Stimulated activated CD4-positive, alpha-beta T cell treated with anti-CD3 and anti-CD28 coated beads, Interleukin-15, amount 100 ng/mL, for 48 hours (primary cell): ENCODE measurements around the gene KRT17.
"Not testable (repeated sequence)": the region's sequence is repeated elsewhere in the genome, so short reads cannot be mapped to it uniquely, and the experiment has no call there.

Experiments
- DNase-seq, 2 donors: peaks; one replicate each; pipeline ENCODE4 v3.0.0-alpha.2; 2020; ENCODE audit warnings: low read depth in 2 of 2

The KRT17 gene

DNA sequence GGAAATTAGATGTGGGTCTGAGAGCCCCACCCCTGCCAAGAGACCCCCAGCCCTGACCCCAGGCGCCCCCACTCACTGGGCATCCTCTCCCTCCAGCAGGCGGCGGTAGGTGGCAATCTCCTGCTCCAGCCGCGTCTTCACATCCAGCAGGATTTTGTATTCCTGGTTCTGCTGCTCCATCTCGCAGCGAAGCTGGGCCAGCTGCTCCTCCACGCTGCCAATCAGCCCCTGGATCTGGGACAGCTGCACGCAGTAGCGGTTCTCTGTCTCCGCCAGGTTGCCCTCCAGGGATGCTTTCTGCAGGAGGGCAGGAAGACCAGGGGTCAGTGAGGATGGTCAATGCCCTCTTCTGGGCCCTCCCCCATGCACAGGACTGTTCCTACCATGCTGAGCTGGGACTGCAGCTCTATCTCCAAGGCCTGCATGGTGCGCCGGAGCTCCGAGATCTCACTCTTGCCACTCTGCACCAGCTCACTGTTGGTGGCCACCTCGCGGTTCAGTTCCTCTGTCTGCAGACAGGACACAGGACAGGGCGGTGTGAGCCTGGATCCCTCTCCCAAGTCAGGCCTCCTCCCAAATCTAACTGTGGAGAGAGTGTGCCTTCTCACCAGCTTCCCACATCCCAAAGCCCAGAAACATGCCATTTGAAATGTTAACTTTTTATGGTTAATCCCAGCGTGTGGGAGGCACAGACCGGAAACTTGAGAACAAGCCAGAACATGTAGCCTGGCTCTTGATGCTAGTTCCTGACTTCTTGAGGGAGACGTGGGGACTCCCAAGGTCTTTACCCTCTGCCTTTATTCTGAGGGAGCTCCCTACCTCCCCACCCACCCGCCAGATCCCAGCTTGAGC, 3.6 kb downstream of the KRT17 start:
- no peak for DNase-seq

DNA sequence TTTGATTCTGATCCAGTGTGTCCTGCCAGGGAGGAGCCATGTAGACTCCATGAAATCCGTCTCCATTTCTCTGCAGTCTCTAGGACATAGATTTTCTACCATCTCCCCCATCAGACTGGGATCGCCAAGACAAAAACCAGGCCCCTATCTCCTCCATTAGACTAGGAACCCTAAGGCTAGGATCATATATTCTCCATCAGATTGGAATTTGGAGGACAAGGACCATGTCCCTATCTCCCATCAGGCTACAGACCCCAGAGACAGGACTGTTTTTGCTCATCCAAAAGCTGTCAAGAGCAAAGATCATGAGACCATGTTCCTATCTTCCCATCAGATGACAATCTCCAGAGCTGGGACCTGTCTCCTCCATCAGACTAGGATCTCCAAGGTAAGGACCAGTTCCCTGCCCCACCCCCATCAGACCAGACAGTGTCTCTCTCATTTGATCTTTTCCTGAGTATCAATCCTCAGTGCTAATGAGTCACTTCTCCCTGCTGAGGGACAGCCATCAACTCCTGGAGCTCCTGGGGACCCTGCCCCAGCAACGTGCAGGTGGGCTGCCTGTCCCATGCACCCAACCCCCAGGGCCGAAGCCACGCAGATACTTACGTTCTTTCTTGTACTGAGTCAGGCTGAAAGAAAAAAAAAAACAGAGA, 4.3 kb downstream of the KRT17 start:
- DNase-seq, result not testable (repeated sequence)

DNA sequence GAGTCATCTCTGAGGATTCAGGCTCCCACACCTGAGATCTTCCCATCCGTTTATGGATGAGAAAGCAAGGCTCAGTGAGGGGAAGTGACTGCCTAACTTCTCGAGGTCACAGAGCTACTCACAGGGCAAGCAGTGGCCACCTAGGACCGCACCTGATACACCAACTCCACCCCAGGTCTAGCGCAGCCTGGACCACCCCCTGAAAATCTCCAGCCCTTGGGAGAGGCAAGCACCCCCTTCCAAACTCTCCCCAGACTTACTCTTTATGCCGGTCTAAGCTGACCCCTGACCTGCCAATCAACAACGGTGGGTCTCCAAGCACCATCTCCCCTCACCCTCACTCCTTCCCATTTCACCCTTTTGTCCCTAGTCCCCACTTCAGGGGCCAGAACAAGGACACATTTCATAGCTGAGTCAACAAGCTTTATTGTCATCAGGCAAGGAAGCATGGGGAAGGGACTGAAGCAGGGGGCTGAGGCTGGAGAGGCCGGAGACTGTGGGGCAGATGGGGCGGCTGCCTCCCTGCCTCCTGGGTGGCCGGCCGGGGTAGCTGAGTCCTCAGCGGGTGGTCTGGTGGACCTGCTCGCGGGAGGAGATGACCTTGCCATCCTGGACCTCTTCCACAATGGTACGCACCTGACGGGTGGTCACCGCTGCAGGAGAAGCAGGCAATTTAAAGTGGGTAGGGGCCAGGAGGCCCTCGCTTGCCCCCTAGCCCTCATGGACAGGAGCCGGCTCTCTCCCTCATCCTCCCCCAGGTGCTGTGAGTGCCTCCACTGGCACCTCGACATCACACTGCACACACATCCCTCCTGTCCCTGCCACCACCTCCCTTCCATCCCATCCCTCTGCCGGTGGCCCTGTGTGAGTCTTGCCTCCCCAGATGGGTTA, 5.1 kb downstream of the KRT17 start:
- no peak for DNase-seq

DNA sequence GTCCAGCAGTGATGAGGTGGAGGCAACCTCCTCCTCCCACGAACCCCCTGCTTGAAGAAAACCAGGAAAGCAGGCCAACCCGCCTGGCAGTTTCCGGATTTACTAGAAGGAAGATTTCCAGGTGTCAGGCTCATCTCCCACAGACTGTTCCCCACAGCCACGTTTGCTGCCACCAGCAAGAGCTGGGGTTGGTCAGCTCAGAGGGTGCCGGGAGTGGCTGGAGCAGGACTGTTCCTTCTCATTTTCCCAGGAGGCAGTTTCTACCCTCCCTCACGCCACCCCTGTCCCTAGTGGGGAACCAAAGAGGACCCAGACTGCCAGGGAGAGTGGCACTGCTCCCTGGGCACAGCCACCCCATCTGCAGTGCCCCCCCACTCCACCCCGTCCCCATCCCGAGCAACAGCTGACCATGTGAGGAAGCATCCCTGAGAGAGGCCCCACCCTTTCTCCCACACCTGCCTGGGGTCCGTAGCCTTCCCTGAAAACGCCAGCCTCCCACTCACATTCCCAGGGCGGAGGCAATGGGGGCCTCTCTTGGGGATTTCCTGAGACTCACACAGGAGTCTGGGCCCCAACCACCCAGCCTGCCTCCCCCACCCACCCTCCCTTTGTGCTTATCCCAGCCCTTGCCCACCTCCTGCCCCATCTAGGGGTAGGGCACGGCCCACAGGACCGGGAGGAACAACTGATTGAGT, 5.9 kb downstream of the KRT17 start:
- DNase-seq, result no peak

GRCh38 chr17:41617698-41618097, 6.7 kb downstream of the KRT17 start:
- no peak for DNase-seq

GRCh38 chr17:41617136-41617535, 7.2 kb downstream of the KRT17 start:
- no peak for DNase-seq

GRCh38 chr17:41616486-41616885, 7.9 kb downstream of the KRT17 start:
- DNase-seq, result not testable (repeated sequence)

DNA sequence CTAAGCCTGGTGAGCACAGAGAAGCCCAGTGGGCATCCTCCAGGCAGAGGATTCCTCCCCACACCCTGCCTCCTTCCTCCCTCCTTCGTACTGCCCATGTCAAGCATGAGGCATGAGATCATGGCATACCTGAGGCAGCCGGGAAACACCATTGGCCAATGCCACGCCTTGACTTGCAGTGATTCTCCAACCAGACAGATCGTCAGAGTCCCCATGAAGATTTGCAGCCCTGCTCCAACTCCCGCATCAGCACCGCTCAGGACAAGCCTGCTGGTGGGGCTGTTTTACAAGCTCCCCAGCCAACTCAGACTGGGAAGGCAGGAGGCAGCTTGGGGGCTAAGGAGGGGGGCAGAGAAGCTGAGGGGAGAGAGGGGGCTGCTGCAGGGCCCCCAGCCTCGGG, 8.9 kb downstream of the KRT17 start:
- DNase-seq, result no peak

DNA sequence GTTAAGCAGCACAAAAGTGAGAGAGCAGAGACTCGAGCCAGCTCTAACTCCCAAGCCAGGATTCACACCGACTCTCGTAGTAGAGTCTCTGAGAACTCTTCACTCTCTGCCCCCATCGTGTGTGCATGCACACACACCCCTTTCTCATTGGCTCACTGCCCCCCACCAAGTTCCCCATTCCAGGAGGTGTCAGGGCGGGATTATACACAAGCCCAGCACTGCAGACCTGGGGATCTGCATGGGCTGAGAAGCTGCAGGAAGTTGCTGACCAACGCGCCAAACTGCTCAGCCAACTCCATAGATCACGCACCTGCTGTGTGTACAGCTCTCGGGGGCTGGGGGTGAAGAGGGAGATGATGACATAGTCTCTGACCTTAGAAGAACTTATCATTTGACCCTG, 9.6 kb downstream of the KRT17 start:
- not testable (repeated sequence) for DNase-seq

GRCh38 chr17:41614098-41614497, 10.3 kb downstream of the KRT17 start:
- no peak for DNase-seq

DNA sequence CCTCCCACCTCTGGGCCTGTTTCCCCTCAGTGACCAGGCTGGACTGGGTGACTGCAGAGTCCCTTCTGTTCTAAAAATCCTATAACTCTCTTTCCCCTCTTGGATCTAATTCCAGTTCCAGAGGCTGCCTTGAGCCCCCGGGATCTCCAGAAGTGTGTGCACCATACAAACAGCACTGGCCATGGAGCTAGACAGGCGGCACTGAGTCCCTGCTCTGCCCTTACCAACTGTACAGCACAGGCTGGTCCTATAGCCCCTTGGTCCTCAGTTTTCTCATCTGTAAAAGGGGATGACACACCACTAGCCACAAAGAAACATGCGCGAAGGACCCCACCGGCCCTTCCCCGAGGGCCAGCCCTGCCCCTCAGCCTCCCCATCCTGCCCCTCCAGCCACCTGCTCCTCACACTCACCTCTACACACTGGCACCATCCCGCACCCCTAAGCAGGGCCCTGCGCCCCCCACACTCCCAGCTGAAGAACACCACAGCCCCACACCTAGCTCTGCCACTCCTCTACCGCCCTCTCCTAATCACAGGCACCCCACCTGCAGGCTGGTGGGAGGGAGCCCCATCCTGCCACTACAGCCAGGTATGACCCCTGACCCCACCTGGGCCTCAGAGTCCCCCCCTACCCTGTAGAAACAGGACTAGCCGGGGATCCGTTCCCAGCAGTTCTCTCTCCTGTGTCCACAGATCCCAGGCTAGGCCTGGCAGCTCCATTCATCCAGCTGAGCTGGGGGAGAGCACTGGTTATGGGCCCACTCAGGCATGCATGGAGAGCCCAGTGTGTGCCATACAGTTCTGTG, 10.9 kb downstream of the KRT17 start:
- DNase-seq, result no peak

GRCh38 chr17:41612376-41613160, 11.8 kb downstream of the KRT17 start, which contains the start of gene KRT16:
Gene KRT16 (minus strand): TSS chr17:41612767. CDS start chr17:41612688, 79 bp downstream.
- DNase-seq, result not testable (repeated sequence)

DNA sequence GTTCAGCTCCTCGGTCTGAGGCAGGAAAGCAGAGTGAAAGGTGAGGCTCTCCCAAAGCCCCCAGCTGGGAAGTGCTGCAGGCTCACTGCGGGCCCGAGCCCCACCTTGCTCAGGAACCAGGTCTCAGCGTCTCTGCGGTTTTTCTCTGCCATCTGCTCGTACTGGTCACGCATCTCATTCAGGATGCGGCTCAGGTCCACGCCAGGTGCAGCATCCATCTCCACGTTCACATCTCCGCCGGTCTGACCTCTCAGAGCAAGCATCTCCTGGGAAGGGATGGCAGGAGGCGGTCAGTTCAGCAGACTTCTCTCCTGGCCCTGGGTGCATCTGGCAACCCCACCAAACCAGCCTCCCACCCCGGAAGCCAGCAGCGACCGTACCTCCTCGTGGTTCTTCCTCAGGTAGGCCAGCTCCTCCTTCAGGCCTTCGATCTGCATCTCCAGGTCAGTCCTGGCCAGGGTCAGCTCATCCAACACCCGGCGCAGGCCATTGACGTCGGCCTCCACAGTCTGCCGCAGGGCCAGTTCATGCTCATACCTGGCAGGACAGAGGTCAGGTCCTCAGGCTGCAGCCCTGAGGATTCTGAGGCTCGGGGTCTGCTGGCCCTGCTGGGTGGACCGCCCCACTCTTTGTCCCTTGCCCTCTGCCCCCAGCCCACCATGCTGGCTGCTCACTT, 13.3 kb downstream of the KRT17 start:
- no peak for DNase-seq

DNA sequence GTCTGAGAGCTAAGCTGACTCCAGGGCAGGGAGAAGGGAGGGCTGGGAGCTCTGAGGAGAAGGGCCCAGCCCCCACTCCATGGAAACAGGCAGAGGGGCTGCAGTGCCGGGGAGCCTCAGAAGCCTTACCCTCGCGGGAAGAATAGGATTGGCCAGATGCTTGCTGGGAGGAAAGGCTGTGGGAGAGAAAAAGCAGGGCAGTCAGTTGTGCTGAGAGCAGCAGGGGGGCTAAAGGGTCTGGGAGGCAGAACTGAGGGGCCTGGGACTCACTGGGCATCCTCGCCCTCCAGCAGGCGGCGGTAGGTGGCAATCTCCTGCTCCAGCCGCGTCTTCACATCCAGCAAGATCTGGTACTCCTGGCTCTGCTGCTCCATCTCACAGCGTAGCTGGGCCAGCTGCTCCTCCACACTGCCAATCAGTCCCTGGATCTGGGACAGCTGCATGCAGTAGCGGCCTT, 14.3 kb downstream of the KRT17 start:
- not testable (repeated sequence) for DNase-seq

GRCh38 chr17:41606930-41607329, 17.4 kb downstream of the KRT17 start:
- not testable (repeated sequence) for DNase-seq

- no peak for DNase-seq
These were observed 21.9 kb downstream of the KRT17 start for GRCh38 chr17:41602524-41602923.

- no peak for DNase-seq
These were observed 24.1 kb downstream of the KRT17 start for GRCh38 chr17:41600318-41600717.

- no peak for DNase-seq
These were observed 24.7 kb downstream of the KRT17 start for GRCh38 chr17:41599680-41600079.

DNA sequence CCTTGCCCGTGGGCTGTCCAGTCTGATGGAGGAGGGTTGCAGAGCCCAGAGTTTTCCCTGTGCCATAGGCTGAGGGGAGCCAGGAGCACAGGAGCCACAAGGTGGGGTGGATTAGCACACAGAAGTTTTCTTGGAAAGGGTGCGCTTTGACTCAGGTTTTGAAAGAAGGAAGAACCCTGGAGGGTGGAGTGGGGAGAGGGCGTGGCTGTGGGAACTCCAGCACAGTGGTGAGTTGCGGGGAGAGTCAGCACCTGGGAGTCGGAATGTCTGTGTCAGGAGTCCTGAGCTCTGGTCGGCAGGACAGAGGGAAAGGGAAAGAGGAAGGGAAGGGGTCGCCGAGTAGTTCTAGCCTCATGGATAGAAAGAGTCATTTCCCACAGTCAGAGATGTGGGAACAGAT, 28.8 kb downstream of the KRT17 start:
- DNase-seq, result no peak
